Measurements from ENCODE around the gene SSBP3.

The SSBP3 gene

DNA sequence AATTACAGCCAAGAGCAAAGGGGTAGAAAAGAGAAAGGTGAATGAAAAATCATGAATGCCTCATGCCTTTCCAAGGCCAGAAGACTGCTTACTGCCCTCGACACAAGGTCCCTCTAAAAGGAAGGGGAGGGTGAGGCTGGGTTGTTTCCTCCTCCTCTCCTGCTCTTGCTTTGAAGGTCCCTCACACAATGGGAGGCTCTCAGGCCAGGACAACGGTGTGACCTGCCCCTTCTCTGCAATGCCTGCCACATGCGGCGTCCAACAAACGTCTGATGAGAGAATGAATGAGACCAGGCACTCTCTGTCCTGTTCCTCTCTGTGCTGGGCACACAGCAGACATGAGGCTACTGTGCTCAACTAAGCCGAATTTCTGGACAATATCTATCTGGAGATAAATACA lies 51.3 kb downstream of the SSBP3 start:
- no peaks in the 10 kb centered on the region for H3K79me2 ChIP-seq (ENCODE audit: insufficient read depth, low read length)
- TF ChIP-seq EZH2phosphoT487 (conservative IDR thresholded peaks at IDR 0.05; ENCODE audit: low read length) = no peak
- TF ChIP-seq, protein P1, sequence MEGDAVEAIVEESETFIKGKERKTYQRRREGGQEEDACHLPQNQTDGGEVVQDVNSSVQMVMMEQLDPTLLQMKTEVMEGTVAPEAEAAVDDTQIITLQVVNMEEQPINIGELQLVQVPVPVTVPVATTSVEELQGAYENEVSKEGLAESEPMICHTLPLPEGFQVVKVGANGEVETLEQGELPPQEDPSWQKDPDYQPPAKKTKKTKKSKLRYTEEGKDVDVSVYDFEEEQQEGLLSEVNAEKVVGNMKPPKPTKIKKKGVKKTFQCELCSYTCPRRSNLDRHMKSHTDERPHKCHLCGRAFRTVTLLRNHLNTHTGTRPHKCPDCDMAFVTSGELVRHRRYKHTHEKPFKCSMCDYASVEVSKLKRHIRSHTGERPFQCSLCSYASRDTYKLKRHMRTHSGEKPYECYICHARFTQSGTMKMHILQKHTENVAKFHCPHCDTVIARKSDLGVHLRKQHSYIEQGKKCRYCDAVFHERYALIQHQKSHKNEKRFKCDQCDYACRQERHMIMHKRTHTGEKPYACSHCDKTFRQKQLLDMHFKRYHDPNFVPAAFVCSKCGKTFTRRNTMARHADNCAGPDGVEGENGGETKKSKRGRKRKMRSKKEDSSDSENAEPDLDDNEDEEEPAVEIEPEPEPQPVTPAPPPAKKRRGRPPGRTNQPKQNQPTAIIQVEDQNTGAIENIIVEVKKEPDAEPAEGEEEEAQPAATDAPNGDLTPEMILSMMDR (IDR thresholded peaks at IDR 0.05; ENCODE audit: insufficient read depth, low read length, poor library complexity, severe bottlenecking) = no peak
- no peak overlapping the region for H3K9ac ChIP-seq (ENCODE audit: low read length)
- H2AFZ ChIP-seq (ENCODE audit: low read depth, low read length, severe bottlenecking) = no peak overlapping the region
- no peaks in the 10 kb centered on the region for H4K20me1 ChIP-seq (ENCODE audit: low read depth, low read length)
- H3F3A ChIP-seq (ENCODE audit: insufficient read depth) = no peaks in the 10 kb centered on the region
- no peaks in the 10 kb centered on the region for H3K9me3 ChIP-seq (ENCODE audit: insufficient read depth, low read length)
- H3K27ac ChIP-seq (ENCODE audit: low read depth, low read length) = no peak overlapping the region
- no peak overlapping the region for H3K4me2 ChIP-seq (ENCODE audit: low read depth, low read length, poor library complexity, severe bottlenecking)
- no peaks in the 10 kb centered on the region for H3K27me3 ChIP-seq (ENCODE audit: low read length)
- H3K4me3 ChIP-seq (ENCODE audit: insufficient read depth, low read length, poor library complexity, severe bottlenecking) = no peak overlapping the region
- H3K36me3 ChIP-seq (ENCODE audit: low read length) = no peaks in the 10 kb centered on the region
- H3K9me2 ChIP-seq (replicated peaks; ENCODE audit: insufficient read depth, low read length) = no peaks in the 10 kb centered on the region

DNA sequence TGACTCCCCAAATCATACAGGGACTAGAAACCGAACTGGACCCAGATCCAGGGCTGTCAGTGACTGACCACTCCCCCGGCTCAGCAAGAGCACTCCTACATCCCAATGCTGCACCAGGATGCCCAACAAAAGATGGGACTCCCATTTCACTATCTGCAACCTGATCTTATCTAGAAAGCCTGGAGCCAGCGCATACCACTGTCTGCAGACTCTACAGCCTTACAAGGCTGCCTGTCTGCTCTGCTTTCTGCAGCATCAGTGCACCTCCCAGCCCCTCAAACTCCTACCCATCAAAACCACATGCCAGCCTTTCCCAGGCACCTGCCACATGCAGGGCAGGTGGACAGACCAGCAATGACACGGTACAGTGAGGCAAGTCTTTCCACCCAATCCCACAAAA lies 52.2 kb downstream of the SSBP3 start:
- Histone ChIP-seq H3K4me2 (ENCODE audit: low read depth, low read length, poor library complexity, severe bottlenecking) (no peak overlapping the region), H3K27me3 (ENCODE audit: low read length) (no peaks in the 10 kb centered on the region), H3K36me3 (ENCODE audit: low read length) (no peaks in the 10 kb centered on the region), H3K4me3 (ENCODE audit: insufficient read depth, low read length, poor library complexity, severe bottlenecking) (no peak overlapping the region), H2AFZ (ENCODE audit: low read depth, low read length, severe bottlenecking) (no peak overlapping the region), H3K9me3 (ENCODE audit: insufficient read depth, low read length) (no peaks in the 10 kb centered on the region), H3K9me2 (replicated peaks; ENCODE audit: insufficient read depth, low read length) (no peaks in the 10 kb centered on the region), H3F3A (ENCODE audit: insufficient read depth) (no peaks in the 10 kb centered on the region), H4K20me1 (ENCODE audit: low read depth, low read length) (no peaks in the 10 kb centered on the region), H3K9ac (ENCODE audit: low read length) (no peak overlapping the region), H3K27ac (ENCODE audit: low read depth, low read length) (no peak overlapping the region), H3K79me2 (ENCODE audit: insufficient read depth, low read length) (no peaks in the 10 kb centered on the region)
- no peak for TF ChIP-seq EZH2phosphoT487 (conservative IDR thresholded peaks at IDR 0.05; ENCODE audit: low read length)

DNA sequence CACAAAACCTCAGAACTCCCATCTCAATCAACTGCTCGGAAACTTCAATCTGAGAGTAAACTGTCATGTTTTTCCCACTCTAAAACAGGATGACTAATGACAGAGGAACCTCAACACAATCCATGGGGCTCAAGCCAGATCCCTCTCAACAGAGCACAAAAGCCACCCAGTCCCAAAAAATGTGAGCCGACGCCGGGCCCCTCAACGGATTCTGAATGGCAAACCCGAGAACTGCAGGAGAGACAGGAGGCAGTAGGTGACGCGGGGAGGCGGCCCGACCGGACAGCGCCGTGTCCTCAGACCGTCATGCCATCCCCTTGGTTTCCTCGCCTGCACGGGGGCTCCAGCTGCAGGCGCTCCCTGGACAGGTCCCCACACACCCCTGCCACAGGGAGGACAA lies 53.4 kb downstream of the SSBP3 start:
- H3K4me3 ChIP-seq (ENCODE audit: insufficient read depth, low read length, poor library complexity, severe bottlenecking) = no peak overlapping the region
- TF ChIP-seq, protein P1 (IDR thresholded peaks at IDR 0.05; ENCODE audit: insufficient read depth, low read length, poor library complexity, severe bottlenecking) = no peak
- no peak for TF ChIP-seq EZH2phosphoT487 (conservative IDR thresholded peaks at IDR 0.05; ENCODE audit: low read length)
- H4K20me1 ChIP-seq (ENCODE audit: low read depth, low read length) = no peaks in the 10 kb centered on the region
- no peaks in the 10 kb centered on the region for H3F3A ChIP-seq (ENCODE audit: insufficient read depth)
- no peaks in the 10 kb centered on the region for H3K36me3 ChIP-seq (ENCODE audit: low read length)
- no peaks in the 10 kb centered on the region for H3K79me2 ChIP-seq (ENCODE audit: insufficient read depth, low read length)
- no peak overlapping the region for H3K9ac ChIP-seq (ENCODE audit: low read length)
- no peaks in the 10 kb centered on the region for H3K9me3 ChIP-seq (ENCODE audit: insufficient read depth, low read length)
- no peak overlapping the region for H3K4me2 ChIP-seq (ENCODE audit: low read depth, low read length, poor library complexity, severe bottlenecking)
- H2AFZ ChIP-seq (ENCODE audit: low read depth, low read length, severe bottlenecking) = no peak overlapping the region
- H3K27me3 ChIP-seq (ENCODE audit: low read length) = no peaks in the 10 kb centered on the region
- H3K9me2 ChIP-seq (replicated peaks; ENCODE audit: insufficient read depth, low read length) = no peaks in the 10 kb centered on the region
- H3K27ac ChIP-seq (ENCODE audit: low read depth, low read length) = no peak overlapping the region

DNA sequence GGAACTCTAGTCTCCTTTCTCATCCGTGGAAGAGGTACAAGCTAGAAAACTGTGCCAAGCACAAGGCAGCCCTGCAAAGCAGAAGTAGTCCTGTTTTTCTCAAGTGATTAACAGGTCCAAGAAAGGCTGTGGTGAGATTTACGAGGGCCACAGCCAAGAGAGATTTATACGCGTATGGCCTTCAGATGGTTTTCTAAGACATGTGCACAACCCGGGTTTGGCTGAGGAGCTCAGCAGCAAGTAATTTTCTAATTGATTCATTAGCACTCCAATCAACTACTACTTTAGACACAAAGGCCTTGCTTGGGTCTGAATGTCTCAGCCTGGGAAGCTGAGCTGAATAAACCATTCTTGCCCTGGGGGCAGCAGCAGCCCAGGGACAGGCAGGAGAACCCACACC lies 55.8 kb downstream of the SSBP3 start:
- Histone ChIP-seq H2AFZ (ENCODE audit: low read depth, low read length, severe bottlenecking) (no peak overlapping the region), H4K20me1 (ENCODE audit: low read depth, low read length) (no peaks in the 10 kb centered on the region), H3K9me2 (replicated peaks; ENCODE audit: insufficient read depth, low read length) (no peaks in the 10 kb centered on the region), H3K27ac (ENCODE audit: low read depth, low read length) (no peak overlapping the region), H3K9ac (ENCODE audit: low read length) (no peak overlapping the region), H3K79me2 (ENCODE audit: insufficient read depth, low read length) (no peaks in the 10 kb centered on the region), H3K9me3 (ENCODE audit: insufficient read depth, low read length) (no peaks in the 10 kb centered on the region), H3K4me3 (ENCODE audit: insufficient read depth, low read length, poor library complexity, severe bottlenecking) (no peak overlapping the region), H3K36me3 (ENCODE audit: low read length) (no peaks in the 10 kb centered on the region), H3F3A (ENCODE audit: insufficient read depth) (no peaks in the 10 kb centered on the region), H3K27me3 (ENCODE audit: low read length) (no peaks in the 10 kb centered on the region), H3K4me2 (ENCODE audit: low read depth, low read length, poor library complexity, severe bottlenecking) (no peak overlapping the region)
- TF ChIP-seq EZH2phosphoT487 (conservative IDR thresholded peaks at IDR 0.05; ENCODE audit: low read length) = no peak
- TF ChIP-seq, protein P1 (IDR thresholded peaks at IDR 0.05; ENCODE audit: insufficient read depth, low read length, poor library complexity, severe bottlenecking) = no peak
